T1000 (cell line): Measurements from ENCODE around the gene PAFAH1B2.
"Not testable (repeated sequence)": the region's sequence is repeated elsewhere in the genome, so short reads cannot be mapped to it uniquely, and the experiment has no call there.

Source experiments
- DNase-seq: peaks from one replicate; lab custom pipeline; 2025; ENCODE audit warnings: mixed read lengths; lab: John Stamatoyannopoulos, UW

PAFAH1B2 gene

DNA sequence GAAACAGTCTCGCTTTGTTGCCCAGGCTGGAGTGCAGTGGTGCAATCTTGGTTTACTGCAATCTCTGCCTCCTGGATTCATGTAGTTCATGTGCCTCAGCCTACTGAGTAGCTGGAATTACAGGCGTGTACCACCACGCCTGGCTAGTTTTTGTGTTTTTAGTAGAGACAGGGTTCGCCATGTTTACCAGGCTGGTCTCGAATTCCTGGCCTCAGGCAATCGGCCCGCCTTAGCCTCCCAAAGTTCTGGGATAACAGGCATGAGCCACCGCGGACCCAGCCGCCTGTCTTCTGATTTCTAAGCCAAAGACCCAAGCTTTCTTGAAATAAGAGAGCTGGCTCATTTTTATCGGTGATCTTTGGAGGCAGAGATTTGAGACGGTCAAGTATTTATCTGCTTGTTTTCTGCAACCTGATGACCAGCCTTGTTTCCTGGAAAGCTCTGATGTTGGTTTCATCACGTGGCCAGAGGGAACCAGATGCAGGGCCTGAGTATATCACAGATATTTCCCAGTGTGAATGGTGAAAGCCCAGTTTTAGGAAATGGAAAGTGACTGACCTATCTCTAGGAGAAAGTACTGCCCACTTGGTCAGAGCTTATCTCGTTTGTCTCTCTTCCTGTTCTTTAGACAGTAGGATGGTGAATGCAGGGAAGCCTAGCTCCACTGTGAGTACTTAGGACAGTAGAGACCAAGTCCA, 28.8 kb downstream of the PAFAH1B2 start:
- no peak for DNase-seq

DNA sequence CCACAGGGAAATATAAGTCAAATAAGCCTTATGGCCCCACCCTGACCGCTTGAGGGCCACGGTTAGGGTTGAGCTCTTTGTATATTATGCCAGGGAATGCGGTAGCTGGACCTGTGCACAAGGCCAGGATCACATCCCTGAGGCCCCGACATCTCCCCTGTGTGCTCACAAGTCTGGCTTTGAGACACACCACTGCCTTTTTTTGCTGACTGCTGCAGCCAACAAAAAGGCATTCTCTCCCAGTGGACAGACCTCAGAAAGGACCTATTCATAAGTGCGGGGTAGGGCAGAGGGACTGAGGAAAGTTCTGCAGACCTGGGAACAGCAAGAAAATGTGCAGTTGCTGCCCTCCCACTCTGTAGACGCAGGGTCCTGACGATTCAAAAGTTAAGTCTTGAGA, 31.0 kb downstream of the PAFAH1B2 start:
- DNase-seq: no peak

DNA sequence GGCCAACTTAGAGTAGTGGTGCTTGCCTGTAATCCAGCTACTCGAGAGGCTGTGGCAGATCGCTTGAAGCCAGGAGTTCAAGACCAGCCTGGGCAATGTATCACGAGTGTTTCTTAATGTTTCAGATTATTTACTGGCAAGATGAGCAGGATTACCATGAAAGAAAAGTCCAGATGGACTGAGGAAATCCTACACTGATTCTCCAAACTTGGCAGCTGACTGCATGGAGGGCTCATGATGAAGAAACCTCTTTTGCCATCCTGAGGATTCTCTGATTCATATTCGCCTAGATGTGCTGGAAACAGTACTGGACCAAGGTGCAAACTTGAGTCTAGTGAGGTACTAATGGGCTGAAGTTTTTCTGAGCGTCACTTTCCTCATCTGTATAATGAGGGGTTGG, 31.7 kb downstream of the PAFAH1B2 start:
- DNase-seq: no peak

DNA sequence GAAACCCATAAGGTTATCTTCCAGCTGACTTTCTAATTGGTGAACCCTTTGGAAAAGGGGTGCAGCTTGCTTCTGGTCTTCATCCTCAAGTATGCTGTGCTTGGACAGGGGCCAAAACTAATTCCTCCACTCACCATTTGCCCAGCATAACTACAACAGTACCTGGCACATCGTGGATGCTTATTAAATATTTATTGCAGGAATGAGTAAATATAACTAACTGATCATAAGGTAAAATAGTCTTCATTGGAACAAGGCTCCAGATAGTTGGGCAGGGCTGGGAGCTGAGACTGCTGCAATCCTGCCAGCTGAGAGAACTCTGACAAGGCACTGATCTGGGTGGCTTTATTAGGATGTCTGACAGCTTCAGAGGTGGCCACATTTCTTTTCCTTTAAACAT, 32.1 kb downstream of the PAFAH1B2 start:
- DNase-seq: no peak

DNA sequence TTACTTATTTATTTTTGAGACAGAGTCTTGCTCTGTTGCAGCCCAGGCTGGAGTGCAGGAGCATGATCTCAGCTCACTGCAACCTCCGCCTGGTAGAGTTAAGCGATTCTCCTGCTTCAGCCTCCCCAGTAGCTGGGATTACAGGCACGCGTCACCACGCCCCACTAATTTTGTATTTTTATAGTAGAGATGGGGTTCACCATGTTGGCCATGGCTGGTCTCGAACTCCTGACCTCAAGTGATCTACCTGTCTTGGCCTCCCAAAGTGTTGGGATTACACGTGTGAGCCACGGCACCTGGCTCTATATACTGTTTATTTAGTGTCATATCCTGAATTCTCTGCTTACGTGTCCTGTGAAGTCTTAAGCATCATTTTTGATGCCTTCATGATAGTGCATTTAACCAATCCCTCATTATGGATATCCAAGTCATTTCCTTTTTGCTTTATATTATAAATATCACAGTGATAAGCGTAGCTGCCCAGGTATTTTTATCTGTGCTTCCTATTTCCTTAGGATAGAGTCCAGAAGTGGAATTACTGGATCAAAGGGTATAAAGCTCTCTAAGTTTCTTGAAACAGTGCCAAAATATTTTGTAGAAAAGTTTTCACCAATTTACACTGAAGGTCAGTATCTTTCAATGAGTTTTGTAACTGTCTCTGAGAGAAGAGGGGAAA, 33.6 kb downstream of the PAFAH1B2 start:
- no peak for DNase-seq

DNA sequence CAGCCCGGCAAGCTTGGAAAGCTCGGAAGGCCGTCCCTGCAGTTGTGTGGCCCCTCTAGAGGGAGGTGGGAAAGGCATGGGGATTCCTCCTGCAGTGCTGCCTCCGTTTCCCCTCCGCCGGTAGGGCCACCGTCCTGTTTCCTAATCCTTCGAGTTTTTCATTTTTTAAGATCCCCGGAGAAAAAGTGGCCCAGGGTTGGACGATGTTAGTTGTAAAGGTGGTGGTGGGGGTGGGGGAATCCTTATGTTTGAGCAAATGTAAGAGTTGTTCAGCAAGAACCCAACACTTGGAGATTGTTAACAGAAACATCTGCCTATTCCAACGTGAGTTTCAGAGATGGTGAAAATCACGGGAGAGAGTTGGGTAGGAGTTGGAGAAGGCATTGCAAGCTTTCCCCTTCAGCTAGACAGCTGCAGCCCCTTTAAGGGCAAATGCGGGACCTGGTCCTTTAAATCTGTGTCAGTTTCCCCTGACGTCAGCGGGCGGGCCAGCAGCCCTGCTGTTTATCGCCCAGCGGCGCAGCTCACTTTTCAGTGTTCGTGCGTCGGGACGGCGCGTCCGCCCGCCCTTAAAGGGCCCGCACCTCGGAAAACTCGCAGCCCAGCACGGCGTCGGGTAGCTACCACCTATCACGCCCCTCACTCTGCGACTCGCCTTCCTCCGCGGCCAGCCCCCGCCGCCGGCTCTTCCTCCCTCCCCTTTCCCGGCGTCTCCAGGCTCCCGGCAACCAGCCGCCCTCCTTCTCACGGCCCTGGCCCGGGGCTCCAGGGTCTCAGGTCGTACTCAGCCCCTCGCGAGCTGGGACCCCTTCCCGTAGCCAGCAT, 34.3 kb downstream of the PAFAH1B2 start, which contains the start of gene SIDT2:
Gene SIDT2, plus strand, starts transcription at position 534 of the 825 bp plus-strand sequence. CDS start 521 bp downstream, outside the sequence.
- DNase-seq: peak; percentile 58

DNA sequence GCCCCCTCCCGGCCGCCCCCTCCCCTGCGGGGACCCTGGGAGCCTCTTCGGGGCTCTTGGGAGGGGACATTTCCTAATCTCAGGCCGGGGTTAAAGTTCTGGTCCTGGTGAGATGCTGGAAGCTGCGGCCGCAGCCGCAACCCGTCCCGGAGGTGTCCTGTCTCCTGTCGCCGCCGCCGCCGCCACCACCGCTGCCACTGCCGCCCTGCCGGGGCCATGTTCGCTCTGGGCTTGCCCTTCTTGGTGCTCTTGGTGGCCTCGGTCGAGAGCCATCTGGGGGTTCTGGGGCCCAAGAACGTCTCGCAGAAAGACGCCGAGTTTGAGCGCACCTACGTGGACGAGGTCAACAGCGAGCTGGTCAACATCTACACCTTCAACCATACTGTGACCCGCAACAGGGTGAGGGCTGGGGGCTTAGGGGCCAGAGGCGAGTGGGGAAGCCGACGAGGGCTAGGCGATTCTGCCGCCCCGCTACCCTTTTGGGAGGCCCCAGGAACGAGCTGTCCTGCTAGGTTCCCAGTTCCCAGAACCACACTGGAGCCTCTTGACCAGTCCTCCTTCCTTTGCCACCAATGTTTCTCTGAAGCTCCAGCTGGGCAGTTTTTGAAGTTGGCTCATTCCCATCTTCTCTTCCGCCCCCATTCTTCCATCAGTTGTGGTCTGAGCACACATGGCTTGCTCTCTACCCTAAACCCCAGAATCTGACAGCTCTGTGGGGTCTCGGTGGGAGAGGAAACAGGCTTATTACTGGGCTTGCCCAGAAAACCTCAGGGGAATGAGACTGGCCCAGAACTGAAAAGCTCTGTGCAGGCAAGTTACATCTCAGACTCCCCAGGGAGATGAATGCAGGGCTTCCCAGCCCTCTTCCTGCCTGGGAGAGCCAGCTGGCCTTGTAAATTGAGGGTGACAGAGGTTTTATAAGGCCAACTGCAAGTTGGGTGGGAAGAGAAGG, 35.2 kb downstream of the PAFAH1B2 start:
- DNase-seq: no peak

DNA sequence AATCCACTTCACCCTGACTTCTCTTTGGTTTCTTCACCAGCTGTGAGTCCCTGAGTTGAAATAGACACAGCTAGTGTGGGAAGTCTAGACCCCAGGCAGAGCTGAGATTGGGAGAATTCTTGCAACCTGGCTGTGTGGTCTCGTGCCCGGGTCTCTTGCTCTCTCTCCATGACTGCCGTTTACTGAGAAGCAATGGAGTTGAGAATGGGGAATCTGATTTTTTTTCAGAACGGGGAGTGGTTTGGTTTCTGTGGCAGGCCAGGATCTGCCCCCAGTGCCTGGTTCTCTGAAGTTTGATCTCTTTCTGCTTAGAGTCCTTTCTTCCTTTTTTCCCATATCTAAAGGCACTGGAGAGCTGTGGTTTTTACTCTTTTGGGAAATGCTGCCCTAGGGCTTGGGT, 35.9 kb downstream of the PAFAH1B2 start:
- DNase-seq: no peak

DNA sequence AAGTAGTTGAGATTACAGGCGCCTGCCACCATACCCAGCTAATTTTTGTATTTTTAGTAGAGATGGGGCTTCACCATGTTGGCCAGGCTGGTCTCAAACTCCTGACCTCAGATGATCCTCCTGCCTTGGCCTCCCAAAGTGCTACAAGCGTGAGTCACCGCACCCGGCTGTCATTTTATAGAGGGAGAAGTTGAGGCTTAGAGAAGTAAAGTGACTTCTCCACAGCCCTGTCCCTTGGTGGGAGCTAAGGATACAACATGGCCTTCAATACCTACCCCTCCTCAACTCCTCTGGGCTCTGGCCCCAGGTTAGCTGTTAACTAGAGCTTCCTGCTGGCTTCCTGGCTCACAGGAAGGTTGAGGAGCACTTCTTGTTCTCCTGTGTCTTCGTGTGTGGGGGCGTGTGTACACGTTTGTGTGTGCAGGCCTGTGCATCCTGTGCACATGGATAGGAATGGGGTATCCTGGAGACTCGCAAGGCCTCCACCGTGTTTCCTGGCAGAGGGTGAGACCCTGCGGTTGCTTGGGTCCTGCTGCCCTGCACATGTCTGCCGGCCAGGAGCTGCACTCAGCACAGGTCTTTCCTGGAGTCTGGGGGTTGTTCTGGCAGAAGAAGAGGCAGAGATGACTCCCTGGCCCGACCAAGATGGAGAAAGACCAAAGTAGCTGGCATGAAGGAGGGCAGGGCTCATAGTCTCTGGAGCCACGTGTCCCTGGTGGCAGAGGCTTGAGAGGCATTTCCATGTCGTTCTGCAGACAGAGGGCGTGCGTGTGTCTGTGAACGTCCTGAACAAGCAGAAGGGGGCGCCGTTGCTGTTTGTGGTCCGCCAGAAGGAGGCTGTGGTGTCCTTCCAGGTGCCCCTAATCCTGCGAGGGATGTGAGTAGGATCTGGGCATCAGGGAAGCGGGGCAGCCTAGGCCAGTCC, 36.8 kb downstream of the PAFAH1B2 start:
- DNase-seq: no peak

DNA sequence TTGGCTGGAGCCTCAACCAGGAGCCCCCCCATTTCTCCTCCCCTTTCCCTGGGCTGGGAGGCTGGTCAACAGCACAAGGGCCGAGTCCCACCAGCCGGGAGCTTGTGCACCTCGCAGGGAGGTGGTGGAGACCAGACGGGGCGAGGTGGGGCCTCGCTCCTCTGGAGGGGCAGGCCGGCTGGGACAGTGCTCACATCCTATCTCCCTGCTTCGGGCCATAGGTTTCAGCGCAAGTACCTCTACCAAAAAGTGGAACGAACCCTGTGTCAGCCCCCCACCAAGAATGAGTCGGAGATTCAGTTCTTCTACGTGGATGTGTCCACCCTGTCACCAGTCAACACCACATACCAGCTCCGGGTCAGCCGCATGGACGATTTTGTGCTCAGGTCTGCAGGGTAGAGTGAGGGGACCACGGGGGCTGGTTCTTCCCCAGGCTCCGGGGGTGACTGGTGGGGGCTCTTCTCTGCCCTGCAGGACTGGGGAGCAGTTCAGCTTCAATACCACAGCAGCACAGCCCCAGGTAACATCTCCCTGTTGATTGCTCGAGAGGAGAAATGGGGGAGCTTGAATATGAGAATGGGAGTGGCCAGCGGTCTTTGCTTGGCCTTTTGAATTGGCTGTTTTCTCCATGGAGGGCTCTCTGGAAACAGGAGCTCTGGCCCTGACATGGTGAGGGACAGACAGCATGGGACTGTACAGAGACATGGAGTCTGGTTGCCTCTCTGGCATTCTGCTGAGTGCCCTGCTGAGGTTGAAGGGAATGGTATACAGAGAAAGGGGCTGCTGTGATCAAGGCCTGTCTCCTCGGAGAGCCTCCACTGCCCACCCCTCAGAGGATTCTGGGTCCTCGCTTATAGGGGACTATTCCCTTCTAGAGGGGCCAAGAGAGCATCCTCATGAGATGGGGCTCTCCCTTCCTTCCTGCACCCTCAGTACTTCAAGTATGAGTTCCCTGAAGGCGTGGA, 37.8 kb downstream of the PAFAH1B2 start:
- DNase-seq: no peak

DNA sequence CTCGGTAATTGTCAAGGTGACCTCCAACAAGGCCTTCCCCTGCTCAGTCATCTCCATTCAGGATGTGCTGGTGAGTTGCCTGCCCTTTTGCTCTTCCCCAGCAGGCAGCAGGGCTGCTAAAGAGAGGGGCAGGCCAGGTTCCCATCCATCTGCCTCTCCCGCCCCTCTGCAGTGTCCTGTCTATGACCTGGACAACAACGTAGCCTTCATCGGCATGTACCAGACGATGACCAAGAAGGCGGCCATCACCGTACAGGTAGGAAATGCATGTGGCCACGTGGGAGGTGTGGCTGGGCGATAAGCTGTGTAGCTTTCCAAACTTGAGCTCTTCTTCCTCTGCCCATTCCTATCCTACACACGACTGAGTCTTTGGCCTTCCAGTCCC, 38.5 kb downstream of the PAFAH1B2 start:
- no peak for DNase-seq

DNA sequence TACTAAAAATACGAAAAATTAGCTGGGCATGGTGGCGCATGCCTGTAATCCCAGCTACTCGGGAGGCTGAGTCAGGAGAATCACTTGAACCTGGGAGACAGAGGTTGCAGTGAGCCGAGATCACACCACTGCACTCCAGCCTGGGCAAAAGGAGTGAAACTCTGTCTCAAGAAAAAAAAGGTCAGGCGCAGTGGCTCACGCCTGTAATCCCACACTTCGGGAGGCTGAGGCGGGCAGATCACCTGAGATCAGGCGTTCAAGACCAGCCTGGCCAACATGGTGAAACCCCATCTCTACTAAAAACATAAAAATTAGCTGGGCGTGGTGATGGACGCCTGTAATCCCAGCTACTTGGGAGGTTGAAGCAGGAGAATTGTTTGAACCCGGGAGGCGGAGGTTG, 39.1 kb downstream of the PAFAH1B2 start:
- DNase-seq: not testable (repeated sequence)

DNA sequence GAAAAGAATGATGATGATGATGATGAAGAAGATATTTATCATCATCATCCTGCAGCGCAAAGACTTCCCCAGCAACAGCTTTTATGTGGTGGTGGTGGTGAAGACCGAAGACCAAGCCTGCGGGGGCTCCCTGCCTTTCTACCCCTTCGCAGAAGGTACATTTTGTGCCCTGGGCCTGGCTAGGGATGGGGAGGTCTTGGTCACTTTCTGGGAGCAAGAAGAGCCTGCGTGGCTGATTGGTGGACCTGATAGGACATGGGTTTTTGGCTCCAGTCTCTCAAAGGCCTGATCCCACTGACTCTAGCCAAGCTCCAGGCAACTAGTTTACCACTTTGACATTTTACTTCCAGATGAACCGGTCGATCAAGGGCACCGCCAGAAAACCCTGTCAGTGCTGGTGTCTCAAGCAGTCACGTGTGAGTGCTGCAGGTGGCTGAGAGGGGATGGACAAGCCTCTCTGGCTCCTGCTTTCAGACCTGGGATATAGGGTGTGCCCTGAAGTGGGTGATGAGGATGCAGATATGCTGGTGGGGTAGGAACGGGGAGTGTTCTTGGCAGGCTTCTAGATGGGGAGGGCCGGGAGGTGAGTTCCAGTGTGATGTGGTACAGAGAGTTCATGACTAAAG, 39.8 kb downstream of the PAFAH1B2 start:
- DNase-seq: no peak

DNA sequence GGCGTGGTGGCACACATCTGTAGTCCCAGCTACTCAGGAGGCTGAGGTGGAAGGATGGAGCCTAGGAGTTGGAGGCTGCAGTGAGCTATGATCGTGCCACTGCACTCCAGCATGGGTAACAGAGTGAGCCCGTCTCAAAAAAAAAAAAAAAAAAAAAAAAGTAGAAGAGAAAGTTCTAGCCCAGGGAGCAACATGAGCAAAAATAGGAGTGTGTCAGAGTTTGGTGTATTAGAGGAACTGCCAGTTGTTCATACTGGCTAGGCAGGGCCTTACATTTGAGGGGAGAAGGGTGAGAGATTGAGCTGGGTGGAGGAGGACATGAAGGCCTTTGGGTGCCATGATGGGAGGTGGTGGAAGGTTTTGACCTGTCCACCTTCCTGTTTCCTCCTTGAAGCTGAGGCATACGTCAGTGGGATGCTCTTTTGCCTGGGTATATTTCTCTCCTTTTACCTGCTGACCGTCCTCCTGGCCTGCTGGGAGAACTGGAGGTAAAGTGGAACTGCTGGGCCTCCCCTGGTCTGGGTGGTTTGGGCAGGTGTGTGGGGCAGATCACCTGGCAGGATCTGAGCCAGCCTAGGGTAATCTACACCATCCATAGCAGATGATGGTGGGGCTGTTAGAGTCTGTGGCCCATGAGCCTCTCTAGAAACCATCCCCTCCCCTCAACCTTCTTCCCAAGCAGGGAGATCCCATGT, 41.8 kb downstream of the PAFAH1B2 start:
- DNase-seq: no peak

DNA sequence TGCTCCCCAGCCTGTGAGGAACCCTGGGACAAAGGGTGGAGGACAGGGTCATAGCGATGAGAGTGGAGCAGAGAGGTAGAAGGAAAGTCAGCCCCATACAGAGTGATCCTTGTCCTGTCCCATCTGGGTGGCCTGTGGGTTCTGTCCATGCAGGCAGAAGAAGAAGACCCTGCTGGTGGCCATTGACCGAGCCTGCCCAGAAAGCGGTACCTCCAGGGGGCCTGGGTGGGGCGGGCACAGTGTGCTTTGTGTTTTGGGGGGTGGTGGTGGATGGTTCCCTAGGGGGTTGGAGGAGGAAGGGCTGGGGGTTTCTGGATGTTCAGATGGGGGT, 42.3 kb downstream of the PAFAH1B2 start:
- no peak for DNase-seq

DNA sequence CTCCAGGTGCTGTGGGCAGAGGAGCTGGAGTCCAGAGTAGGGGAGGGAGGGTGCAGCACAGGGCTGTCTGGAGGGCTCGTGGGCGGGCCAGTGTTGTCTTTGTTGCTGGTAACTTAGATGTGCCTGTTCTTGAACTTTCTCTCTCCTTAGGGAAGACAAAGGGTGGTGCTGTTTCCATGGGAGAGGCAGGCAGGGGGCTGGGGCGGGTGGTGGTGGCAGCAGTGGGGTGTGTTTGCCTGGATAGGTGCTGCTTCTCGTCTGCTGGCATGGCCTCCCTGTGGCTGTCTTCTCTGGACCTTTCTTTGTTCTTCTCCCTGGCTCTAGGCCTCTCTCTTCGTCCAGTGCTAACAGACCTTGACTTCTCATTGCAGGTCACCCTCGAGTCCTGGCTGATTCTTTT, 42.9 kb downstream of the PAFAH1B2 start:
- no peak for DNase-seq

DNA sequence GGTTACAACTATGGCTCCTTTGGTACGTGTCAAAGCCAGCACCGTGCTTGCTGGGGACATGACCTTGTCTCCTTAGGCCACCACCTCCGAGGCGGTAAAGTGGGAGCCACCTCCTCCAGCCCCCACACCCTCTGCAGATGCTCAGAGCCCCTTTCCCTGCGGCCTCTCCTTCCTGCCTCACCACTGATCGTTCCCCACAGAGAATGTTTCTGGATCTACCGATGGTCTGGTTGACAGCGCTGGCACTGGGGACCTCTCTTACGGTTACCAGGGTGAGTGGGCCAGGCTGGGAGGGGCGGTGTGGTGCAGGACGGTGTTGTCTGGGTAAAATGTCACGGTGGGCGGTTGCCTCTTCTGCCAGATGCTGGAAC, 43.3 kb downstream of the PAFAH1B2 start:
- no peak for DNase-seq

DNA sequence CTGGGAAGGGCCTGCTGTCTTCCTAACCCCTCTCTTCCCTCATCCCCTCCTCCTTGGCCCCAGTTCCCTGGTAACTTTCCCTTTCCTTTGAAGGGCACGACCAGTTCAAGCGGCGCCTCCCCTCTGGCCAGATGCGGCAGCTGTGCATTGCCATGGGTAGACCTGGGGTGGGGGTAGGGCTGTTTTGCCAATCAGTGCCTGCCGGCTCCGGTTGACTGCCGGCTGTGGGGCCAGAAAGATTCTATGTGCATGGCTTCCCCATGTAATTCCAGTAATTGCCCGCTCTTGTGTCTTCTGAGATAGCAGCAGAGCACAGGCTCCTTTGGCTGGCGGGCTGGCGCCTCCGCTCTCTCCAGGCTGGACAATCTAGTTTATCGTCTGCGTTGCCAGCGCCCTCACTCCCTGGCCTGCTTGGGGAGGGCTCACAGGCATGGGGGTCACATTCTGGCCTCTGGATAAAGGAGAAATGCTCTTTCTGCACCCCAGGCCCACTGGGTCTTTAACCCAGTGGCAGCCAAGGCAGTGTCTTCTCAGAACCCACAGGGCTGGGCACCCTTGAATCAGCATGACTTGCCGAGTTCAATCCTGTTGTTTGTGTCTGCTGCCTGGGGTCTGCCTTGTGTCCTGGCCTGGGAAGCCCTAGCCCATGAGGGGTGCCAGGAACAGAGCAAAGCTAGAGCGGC, 43.9 kb downstream of the PAFAH1B2 start:
- no peak for DNase-seq
